Stimulated activated CD4-positive, alpha-beta T cell treated with anti-CD3 and anti-CD28 coated beads, Interleukin-2, amount 100 ng/mL, for 4 hours (primary cell): ENCODE results near the gene SPTBN1.

ENCODE experiments used
- DNase-seq: peaks from one replicate; pipeline ENCODE4 v3.0.0-alpha.2; 2020; ENCODE audit warnings: low read depth

The SPTBN1 gene

DNA sequence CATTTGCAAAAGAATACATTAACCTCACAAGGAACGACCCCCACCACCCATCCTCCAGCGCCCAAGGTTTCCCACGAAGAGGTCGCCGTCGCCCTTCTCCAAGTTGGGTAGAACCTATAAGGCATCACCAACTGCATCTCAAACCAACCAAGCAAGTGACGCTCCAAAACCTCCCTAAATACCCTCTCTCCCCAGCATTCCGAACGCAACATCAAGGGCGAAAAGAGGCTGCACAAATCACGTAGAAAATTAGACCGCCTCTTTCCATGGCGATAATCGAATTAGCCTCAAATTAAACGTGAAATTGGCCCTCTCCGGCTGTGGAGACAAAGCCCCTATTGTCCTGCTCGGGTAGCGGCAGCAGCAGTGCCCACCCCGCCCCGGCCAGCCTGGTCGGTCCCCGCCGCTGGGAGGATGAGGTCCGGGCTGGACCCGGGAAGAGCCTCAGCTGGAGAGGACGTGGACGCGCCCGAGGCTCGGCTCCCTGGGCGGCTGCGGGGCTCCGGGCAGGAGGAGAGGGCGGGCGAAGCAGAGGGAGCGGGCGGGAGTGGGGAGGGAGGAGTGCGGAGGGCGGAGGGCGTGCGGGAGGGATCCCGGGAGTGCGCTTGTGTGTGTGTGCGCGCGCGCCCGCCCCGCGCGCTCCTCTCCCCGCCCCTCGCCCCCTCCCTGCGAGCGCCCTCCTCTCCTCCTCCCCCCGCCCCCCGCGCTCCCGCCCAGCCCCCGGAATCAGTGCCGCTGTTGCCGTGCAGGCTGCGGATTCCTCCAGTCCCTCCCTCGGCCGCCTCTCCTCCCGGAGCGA, at the start of gene SPTBN1:
TSS of gene SPTBN1 (plus strand) at position 765 of the 799 bp plus-strand sequence. CDS start 70,092 bp downstream, outside the sequence.
- DNase-seq, result no peak

GRCh38 chr2:54407693-54408092, 48.4 kb upstream of the SPTBN1 start:
- DNase-seq, result no peak

DNA sequence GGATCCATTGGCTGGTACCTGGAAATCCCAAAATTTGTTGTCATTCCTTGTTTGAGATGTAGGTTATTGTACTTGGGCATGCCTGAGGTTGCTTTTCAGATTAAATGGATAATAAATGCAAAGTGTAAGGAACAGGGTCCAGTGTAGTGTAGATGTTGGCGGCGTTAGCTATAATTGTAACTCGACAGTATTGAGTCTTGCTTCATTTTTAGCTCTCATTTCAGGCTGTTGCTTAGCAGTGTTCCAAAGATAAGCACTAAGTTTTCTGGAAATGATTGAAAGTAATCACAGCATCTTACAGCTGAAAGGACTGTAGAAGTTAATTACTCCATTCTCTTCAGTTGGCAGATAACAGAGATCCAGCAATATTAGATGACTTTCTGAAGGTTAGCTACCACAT, 47.8 kb upstream of the SPTBN1 start:
- no peak for DNase-seq

DNA sequence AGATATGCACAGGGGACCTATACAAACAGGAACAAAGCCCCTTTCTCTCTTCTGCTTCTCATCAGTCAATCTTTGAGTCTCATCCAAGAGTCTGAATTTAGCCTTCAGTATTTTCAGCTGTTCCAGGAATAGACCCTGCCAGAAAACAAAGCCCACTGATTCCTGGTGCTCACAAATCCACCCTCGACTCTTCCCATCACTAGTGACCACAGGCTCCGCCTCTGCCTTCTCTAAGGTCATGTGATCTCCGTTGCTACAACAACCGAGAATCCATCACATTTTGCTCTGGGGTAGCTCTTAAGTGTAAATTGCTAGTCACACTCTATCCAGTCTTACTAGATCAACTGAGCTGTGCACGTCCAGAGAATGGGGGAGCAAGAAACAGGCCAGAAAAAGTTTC, 46.4 kb upstream of the SPTBN1 start:
- no peak for DNase-seq

GRCh38 chr2:54411801-54412354, 44.2 kb upstream of the SPTBN1 start:
- no peak for DNase-seq

- no peak for DNase-seq
Observed at GRCh38 chr2:54416166-54416813, 39.8 kb upstream of the SPTBN1 start.

GRCh38 chr2:54416938-54417337, 39.2 kb upstream of the SPTBN1 start:
- no peak for DNase-seq

DNA sequence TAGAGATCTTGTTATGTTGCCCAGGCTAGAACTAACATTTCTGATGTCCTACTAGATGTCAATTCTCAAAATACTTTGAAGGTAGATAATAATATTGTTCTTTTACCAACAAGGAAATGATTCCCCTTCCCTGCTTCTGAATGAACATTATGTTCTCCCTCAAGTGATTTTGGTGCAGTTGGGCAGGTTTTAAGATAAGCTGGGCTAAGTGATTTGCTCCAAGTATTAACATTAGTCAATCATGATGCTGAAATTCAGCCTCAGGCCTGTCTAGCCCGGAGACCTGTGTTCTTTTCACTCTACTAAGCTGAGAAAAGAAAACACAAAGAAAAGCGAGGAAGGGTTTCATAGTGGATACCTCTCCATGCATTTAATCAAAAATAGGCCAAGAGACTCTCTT, 38.5 kb upstream of the SPTBN1 start:
- no peak for DNase-seq

DNA sequence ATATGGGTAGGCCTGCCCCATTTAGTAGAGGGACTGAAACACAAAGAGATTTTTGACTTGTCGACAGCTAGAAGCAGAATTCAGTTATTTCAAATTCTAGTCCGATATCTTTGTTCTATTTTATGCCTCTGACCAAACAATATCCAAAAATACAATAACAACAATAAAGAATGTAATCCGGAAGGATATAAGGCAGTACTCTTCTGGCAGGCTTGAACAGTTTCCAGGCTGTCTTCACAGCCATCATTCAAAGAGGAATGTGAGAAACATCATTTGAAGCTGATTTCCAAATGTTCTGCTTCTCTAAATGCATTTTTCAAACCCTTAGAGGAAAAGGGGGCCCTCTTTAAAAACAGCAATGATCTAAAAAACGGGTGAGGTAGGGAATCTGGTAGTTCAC, 36.7 kb upstream of the SPTBN1 start:
- no peak for DNase-seq

DNA sequence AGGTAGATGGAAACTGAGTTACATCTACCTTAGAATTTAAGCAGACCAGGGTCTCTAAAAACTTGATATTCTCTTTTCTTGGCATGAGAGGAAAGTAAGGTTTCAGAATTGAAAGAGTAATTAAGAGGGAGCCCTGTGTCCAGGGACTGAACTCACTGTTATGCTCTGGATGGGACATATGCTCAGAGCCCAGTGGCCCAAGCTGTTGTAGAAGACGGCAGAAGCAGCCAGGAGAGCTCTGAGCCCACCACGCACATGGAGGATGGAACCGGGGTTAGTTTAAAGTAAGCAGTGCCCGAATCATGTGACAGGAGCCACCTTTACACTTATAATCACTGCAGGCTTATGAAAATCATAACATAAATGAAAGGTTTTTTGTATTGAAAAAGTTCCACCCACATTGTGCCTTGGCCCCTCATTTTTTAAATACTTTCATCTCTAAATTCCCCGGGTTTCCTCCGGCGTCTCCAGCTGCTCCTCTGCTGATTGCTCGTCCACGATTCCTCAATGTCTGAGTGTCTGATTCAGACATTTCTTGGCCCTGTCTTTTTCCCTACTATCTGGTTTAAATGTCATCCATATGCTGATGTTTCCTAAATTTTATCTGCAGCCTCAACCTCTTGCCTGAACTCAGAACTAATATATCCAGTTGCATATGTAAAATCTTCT, 36.1 kb upstream of the SPTBN1 start:
- no peak for DNase-seq

- DNase-seq, result no peak
Observed at GRCh38 chr2:54420524-54421172, 35.5 kb upstream of the SPTBN1 start.

GRCh38 chr2:54422072-54422581, 34.0 kb upstream of the SPTBN1 start:
- DNase-seq, result no peak

DNA sequence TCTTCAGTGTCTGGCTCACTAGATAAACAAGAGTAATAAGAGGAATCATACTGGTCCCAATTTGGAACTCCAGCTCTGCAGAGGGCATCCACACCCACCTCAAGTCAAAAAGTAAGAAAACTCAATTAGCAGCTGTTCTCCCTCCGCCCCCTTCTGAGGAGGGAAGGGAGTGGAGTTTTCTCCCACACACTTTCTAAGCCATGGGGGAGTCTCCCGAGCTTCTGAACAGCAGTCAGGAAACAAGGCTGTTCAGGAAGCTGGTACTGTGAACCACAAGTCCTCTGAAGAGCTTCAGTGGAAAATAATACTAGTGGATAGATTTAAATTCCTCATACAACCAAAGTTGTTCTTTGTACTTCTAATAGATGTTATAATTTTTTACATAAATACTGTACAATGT, 32.9 kb upstream of the SPTBN1 start:
- DNase-seq, result no peak

GRCh38 chr2:54424555-54425163, 31.5 kb upstream of the SPTBN1 start:
- DNase-seq, result no peak

GRCh38 chr2:54428108-54428831, 27.9 kb upstream of the SPTBN1 start:
- no peak for DNase-seq

DNA sequence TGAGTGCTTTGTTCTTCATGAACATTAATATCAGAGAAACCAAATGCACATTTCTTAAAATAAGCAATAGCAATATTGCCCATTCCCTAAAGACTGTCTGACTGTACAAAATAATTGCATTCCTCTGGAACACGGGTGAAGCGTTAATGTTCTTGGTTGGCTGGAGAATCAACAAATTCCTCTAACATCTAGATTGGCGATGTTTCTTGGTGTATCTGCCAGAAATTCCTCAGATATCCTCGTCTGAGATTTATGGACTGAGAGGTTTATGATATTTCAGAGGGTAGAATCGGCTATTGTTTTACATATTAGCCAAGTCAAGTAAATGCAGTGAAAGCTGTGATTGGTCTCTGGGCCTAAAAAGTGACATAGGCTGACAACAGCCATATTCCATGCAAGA, 27.1 kb upstream of the SPTBN1 start:
- no peak for DNase-seq

DNA sequence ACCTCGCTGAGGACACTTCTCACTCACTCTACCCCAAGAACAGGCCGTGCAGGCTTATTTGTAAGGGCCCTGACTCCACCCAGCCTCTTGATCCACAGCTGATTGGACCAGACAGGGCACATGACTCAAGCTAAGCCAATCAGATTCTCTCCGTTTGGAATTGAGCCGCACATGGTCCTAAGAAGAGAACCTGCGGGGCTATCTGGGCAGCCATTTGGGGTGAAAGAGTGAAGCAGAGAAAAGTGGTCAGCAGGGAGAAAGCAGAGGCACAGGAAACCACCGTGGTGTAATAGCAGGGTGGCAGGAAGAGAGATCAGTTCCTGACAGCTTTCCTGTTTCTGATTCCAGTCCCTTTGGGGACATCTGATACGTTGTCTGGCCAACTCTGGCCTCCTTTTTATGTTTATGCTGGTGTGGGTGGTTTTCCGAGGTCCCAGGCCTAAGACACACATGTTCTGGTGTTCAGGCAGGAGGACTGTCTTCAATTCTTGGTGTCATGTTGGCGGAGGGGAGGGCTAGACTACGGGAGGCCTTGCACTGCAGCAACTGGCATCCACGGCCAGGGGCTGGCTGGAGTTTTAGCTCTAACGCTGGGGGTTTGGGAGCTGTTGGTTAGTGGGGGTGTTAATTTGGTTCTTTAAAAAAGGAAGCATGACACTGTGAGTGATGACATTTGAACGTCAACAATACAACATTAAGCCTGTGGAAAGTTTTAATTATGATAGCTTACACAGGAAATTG, 26.1 kb upstream of the SPTBN1 start:
- DNase-seq, result no peak

DNA sequence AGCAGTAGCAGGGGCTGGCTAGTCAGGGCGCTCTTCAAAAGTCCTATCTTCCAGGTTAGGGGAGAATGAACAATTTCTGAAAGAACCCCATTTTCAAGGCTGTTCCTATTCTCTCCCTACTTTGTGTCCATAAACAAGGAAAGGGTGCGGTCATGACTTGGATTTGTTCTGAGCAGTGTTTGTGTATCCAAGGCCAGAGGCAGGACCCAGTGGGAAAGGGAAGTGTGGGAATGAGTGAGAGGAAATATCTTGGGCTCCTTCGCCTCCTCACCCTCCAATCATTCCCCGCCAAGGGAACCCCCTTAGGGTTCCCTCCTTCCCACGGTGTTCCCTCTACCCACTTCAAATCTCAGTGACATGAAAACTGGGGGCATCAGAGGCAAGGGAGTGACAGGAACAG, 25.5 kb upstream of the SPTBN1 start:
- DNase-seq, result no peak

DNA sequence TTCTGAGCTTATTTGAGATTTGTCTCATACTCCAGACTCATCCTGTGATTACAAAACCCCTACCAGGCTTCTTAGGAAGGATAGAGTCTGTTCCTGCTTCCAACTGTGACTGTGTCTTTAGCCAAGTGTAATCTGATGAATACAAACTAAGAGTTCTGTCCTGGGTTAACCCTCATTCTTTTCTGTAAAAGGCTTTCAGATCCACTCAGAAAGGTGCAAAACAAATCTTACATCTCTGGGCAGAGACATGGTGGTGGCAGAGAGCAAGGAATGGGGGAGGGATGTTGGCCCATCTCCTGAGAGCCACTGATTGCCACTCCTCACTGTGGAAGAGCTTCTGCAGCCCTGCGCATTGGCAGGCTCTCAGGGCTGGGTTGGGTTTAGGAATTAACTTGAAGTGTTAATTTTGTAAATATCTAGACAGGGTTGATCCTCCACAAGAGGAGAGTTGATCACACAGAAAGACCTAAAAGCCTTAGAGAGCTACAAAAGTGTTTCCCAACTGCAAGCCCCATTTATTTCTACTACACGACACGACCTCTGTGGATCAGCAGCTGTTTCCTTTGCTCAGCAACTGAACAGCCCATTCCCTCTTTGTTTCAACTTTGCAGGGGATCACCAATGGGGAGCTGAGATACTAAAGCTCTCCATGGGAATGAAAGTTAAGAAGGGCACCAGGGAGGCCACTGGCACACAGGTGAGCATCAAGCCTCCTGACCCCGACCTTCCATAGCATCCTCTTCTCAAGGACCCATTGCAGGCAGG, 23.7 kb upstream of the SPTBN1 start:
- DNase-seq, result no peak

DNA sequence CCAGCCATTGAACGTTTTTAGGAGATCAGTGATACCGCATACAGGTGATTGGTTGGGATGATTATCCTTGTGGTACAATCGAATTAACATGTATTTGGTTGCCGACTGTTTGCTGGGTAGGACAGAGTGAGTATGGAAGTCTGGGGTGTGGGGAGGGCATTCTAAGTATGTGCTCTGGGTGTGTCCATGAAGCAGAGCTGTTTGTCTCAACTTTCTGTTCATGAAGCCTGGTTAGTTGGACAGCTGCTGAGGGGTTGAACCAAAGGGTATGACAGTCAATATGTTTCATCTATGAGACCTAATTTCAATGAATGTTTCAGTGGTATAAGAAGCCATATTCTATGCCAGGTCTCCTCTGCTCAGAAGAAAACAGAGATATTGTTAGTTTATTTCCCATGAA, 21.9 kb upstream of the SPTBN1 start:
- DNase-seq, result no peak
